Pancreas (tissue), 10 donors: Measurements from ENCODE around the gene ZNF575. TPM values are rescaled to one million over a fixed set of nuclear protein-coding genes. Genes with fewer than 3 reads are reported as not detected.
"Not testable (repeated sequence)": the region's sequence is repeated elsewhere in the genome, so short reads cannot be mapped to it uniquely, and the experiment has no call there.

Experiments
- ATAC-seq, 4 donors: fragments of 200-7000 bp; cut with Tn5 transposase; one replicate each; pipeline versions ENCODE4 v1.8.0 to v1.9.1; 2020; ENCODE audit warnings: mild to moderate bottlenecking in 4 of 4, moderate library complexity in 4 of 4
- DNase-seq, 6 donors: peaks; one replicate each; pipeline ENCODE4 v3.0.0-alpha.2; 2020
- FAIRE-seq: peaks from 2 replicates; lab custom pipeline; 2012; peaks lifted over from hg19 to GRCh38; lab: Jason Lieb, UNC
- H3K27ac ChIP-seq, 4 donors: fragments of 200-600 bp; sonication (generic); 1 replicate in 3 of 4; 2 replicates in 1 of 4; pipeline versions ENCODE4 v1.5.0 to v1.8.0; 2020
- H3K27me3 ChIP-seq, 4 donors: fragments of 200-600 bp; one replicate each; pipeline ENCODE4 v1.8.0; 2021
- H3K36me3 ChIP-seq, 3 donors: fragments of 200-600 bp; sonication (generic) in 1 of 3; one replicate each; pipeline versions ENCODE4 v1.5.0 to v1.8.0; 2020 to 2021
- H3K4me1 ChIP-seq, 3 donors: fragments of 200-600 bp; one replicate each; pipeline ENCODE4 v1.8.0; 2021
- H3K4me3 ChIP-seq, 4 donors: fragments of 200-600 bp; sonication (generic) in 2 of 4; one replicate each; pipeline versions ENCODE4 v1.5.0 to v1.8.0; 2020 to 2021
- H3K9me3 ChIP-seq, 4 donors: fragments of 200-600 bp; one replicate each; pipeline ENCODE4 v1.8.0; 2021
- CTCF ChIP-seq, 4 donors: fragments of 200-600 bp; sonication (generic) in 3 of 4; IDR thresholded peaks; one replicate each; pipeline versions ENCODE4 v1.5.0 to v1.8.0; 2021; ENCODE audit warnings: antibody characterized with exemption in 4 of 4
- WGBS, 2 donors: extraction: QIAGEN DNeasy Blood & Tissue Kit; methylation state at CpG; one replicate each; pipeline ENCODE4 v1.1.7; 2013; 5-methylcytosine and 5-hydroxymethylcytosine counted together
- intact Hi-C, 3 donors: fragments of 100-400 bp; cut with DNase I; formaldehyde crosslinking; loops; one replicate each; pipeline versions ENCODE4 v1.11.1 to v1.14.2; 2022
- polyA plus RNA-seq, 2 donors: library from polyadenylated mRNA; stranded (reverse); fragments of 200-250 nt; gene quantifications; one replicate each; pipeline ENCODE4 v1.2.3, GENCODE V29; 2013
- total RNA-seq, 6 donors: library from RNA; stranded (reverse); fragmentation: NEBNext Ultra II Directional in 4 of 6; extraction: Animal tissue kit (Norgen Biotek cat#: 25700) in 4 of 6; gene quantifications; one replicate each; pipeline versions ENCODE4 v1.2.1 to v1.2.4, GENCODE V29; 2021 to 2023
- donor health status: healthy with polysubstance abuse.
- donor health status: DM: no; HTN: no; CAD: no; lungs with moderate emphysema.
- donor health status: DM: no; HTN: no; CAD: no.
- donor health status: control.
- donor health status: control.
- donor health status: Bipolar disorder and iron deficiency.
- donor health status: DM: yes; HTN: yes; CAD: no.
- donor health status: DM: no; HTN: no; CAD: no.
- donor health status: DM: no; HTN: no; CAD: no.
- donor health status: DM: yes; HTN: yes; CAD: no.

The ZNF575 gene
- total and polyA plus RNA-seq, 8 donors: 0.79 to 1.3 (median 1.2) TPM

GRCh38 chr19:43518051-43518450 lies 14.9 kb upstream of the ZNF575 start:
- Histone ChIP-seq H3K4me1 (no peaks in the 10 kb centered on the region), H3K9me3 (no peaks in the 10 kb centered on the region), H3K36me3 (no peaks in the 10 kb centered on the region), H3K4me3 (no peak overlapping the region), H3K27me3 (no peaks in the 10 kb centered on the region), H3K27ac (no peak overlapping the region)
- FAIRE-seq: no peak
- 74 to 94% methylated on average over 4 of the region's 4 CpGs for WGBS, 2 donors
- no peak for ATAC-seq
- no peak for TF ChIP-seq CTCF (IDR thresholded peaks at IDR 0.05)
- intact Hi-C loops: loop anchor here in 1 of 3 donors (5.0 kb wide), 1 partner anchor 71 kb away; no protein-coding TSS in a partner anchor
- no peak for DNase-seq

DNA sequence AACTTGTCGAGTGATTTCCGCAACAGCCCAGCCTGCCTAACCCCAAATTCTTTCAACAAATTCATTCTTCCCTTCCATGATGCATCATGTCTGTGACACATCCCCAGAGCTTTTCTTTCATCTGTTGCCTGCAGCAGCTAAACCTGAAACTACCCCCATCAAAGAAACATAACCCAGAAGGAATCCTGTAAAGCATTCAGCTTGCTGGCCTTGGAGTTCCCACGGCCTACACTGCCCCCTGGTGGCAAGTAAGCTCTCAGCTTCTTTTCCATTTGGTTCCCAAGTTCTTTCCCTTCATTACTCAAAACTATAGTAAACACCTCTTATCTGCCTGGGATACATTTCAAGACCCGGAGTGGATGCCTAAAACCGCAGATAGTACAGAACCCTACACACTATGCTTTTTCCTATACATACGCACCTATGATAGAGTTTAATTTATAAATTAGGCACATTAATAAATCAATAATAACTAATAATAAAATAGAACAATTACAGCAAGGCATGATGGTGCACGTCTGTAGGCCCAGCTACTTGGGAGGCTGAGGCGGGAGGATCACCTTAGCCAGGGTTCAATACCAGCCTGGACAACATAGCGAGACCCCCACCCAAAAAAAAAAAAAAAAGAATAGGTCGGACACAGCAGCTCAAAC lies 13.4 kb upstream of the ZNF575 start:
- TF ChIP-seq CTCF (IDR thresholded peaks at IDR 0.05): peak; percentile 83 to 92 (median 86)
- intact Hi-C loops: loop anchor here (5.0 kb wide), 1 partner anchor 72 kb away; no protein-coding TSS in a partner anchor
- no peaks in the 10 kb centered on the region for H3K36me3 ChIP-seq
- H3K9me3 ChIP-seq: no peaks in the 10 kb centered on the region
- peak; percentile 60 to 98 (median 92) for ATAC-seq
- no peak overlapping the region for H3K27ac ChIP-seq
- peaks cover 0 to 2% (median under 1%) of the 10 kb centered on the region in 3 donors for H3K4me1 ChIP-seq
- H3K4me3 ChIP-seq: no peak overlapping the region
- 36 to 42% methylated on average over 10 of the region's 10 CpGs for WGBS, 2 donors
- no peaks in the 10 kb centered on the region for H3K27me3 ChIP-seq
- peak; percentile 64 for FAIRE-seq
- peak; percentile 62 to 86 (median 82) for DNase-seq

DNA sequence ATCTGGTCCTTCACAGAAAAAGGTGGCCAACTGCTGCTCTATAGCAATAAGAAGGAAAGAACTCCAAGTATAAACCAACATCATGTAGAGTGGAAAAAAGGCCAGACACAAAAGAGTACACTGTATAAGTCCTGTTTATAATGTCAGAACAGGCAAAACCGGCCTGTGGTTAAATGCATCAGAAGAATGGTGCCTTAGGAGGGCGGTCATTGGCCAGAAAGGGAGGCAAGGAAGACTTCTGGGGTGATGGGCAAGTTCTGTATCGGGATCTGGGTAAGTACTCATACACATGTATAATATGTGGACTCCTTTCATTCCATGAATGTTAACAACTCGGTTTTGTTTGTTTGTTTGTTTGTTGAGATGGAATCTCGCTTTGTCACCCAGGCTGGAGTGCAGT lies 10.1 kb upstream of the ZNF575 start:
- Histone ChIP-seq H3K9me3 (no peaks in the 10 kb centered on the region), H3K4me3 (no peak overlapping the region), H3K27me3 (no peaks in the 10 kb centered on the region), H3K36me3 (no peaks in the 10 kb centered on the region), H3K4me1 (peaks cover 0 to 20% (median 13%) of the 10 kb centered on the region in 3 donors), H3K27ac (no peak overlapping the region)
- no peak for TF ChIP-seq CTCF (IDR thresholded peaks at IDR 0.05)
- ATAC-seq: no peak
- no peak for DNase-seq
- intact Hi-C loops: loop anchor here in 2 of 3 donors (5.0 kb wide), 1 partner anchor 76 kb away; no protein-coding TSS in a partner anchor
- 77 to 79% methylated on average over 5 of the region's 5 CpGs for WGBS, 2 donors
- no peak for FAIRE-seq

DNA sequence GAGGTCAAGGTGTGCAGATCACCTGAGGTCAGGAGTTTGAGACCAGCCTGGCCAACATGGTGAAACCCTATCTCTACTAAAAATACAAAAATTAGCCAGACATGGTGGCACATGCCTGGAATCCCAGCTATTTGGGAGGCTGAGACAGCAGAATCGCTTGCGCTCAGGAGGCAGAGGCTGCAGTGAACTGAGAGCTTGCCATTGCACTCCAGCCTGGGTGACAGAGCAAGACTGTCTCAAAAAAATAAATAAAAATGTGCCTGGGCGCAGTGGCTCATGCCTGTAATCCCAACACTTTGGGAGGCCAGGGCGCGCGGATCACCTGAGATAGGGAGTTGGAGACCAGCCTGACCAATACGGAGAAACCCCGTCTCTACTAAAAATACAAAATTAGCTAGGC lies 9.3 kb upstream of the ZNF575 start:
- peaks cover 0 to 20% (median 13%) of the 10 kb centered on the region in 3 donors for H3K4me1 ChIP-seq
- not testable (repeated sequence) for H3K27me3 ChIP-seq, H3K27ac ChIP-seq, FAIRE-seq, H3K36me3 ChIP-seq, H3K4me3 ChIP-seq, ATAC-seq, DNase-seq, H3K9me3 ChIP-seq
- intact Hi-C loops: loop anchor here in 2 of 3 donors (5.0 kb wide), 1 partner anchor 76 kb away; no protein-coding TSS in a partner anchor
- WGBS, 2 donors: 96 to 98% methylated on average over 8 of the region's 8 CpGs

GRCh38 chr19:43524922-43525835 lies 7.8 kb upstream of the ZNF575 start:
- Histone ChIP-seq H3K27ac (peak overlapping the region in 3 of 4 donors; percentile 33 to 77 (median 73)), H3K9me3 (no peaks in the 10 kb centered on the region), H3K4me3 (peak overlapping the region in 3 of 4 donors; percentile 51 to 73 (median 53)), H3K27me3 (no peaks in the 10 kb centered on the region), H3K4me1 (peaks cover 0 to 20% (median 13%) of the 10 kb centered on the region in 3 donors), H3K36me3 (no peaks in the 10 kb centered on the region)
- intact Hi-C loops: loop anchor here in 2 of 3 donors (5.0 kb wide), 1 partner anchor 78 kb away; no protein-coding TSS in a partner anchor
- WGBS, 2 donors: 18 to 31% methylated on average over 12 of the region's 12 CpGs
- FAIRE-seq: no peak
- DNase-seq: peak in 4 of 6 donors; percentile 48 to 69 (median 60)
- peak; percentile 15 to 61 (median 54) for ATAC-seq
- TF ChIP-seq CTCF (IDR thresholded peaks at IDR 0.05): no peak
